GM12878 (cell line): ENCODE results near the gene SIRT3. TPM values are rescaled to one million over a fixed set of nuclear protein-coding genes. Genes with fewer than 3 reads are reported as not detected.

Source experiments
- ATAC-seq: fragments of 200-7000 bp; cut with Tn5 transposase; 3 replicates; pipeline ENCODE4 v1.9.1; 2020; ENCODE audit warnings: mild to moderate bottlenecking, moderate library complexity
- BruUV-seq: library from RNA; stranded (reverse); fragments of 400-500 nt; replicated peaks from 2 replicates; lab custom pipeline; 2021; lab: Mats Ljungman, UMichigan
- CTCF ChIA-PET: fragments of 300-600 bp; sonication (Branson Sonifier 250); formaldehyde crosslinking; extraction: SDS; loops from one replicate; lab custom pipeline; 2021; ENCODE audit warnings: inconsistent platforms; lab: Yijun Ruan, JAX
- POLR2A ChIA-PET: fragments of 350-600 bp; formaldehyde crosslinking; extraction: SDS; loops from one replicate; lab custom pipeline; 2021; ENCODE audit warnings: inconsistent platforms; lab: Charles Lee
- RAD21 ChIA-PET: fragments of 300-600 bp; sonication (Branson Sonifier 250); formaldehyde crosslinking; loops from one replicate; lab custom pipeline; 2023; ENCODE audit warnings: antibody characterized with exemption; ENCODE audit not compliant: unreplicated experiment; lab: Charles Lee
- SMC1A ChIA-PET: fragments of 300-600 bp; sonication (Branson Sonifier 250); formaldehyde crosslinking; loops from one replicate; lab custom pipeline; 2023; ENCODE audit not compliant: unreplicated experiment, uncharacterized antibody; lab: Charles Lee
- DNase-seq: peaks from one replicate; pipeline ENCODE4 v3.0.0-alpha.2; 2011; ENCODE audit warnings: low read depth, low spot score
- FAIRE-seq: peaks from 3 replicates; lab custom pipeline; 2011; peaks lifted over from hg19 to GRCh38; lab: Jason Lieb, UNC
- H2AFZ ChIP-seq: 2 replicates; pipeline ENCODE4 v1.6.0; 2011; ENCODE audit warnings: low read depth, low read length, control low read depth; ENCODE audit not compliant: control insufficient read depth
- H3K27ac ChIP-seq: 2 replicates; pipeline ENCODE4 v1.5.1; 2011; ENCODE audit warnings: control low read depth; ENCODE audit not compliant: control insufficient read depth, insufficient read depth
- H3K27me3 ChIP-seq, 2 experiments: replicated peaks in 1 of 2; 2 replicates each; pipeline versions ENCODE4 v1.6.0 to v1.6.1; 2011; ENCODE audit warnings: low read length in 1 of 2; ENCODE audit not compliant: control insufficient read depth in 2 of 2, insufficient read depth in 2 of 2
- H3K36me3 ChIP-seq, 2 experiments: 2 replicates each; pipeline ENCODE4 v1.5.1; 2011; ENCODE audit warnings: low read length in 1 of 2; ENCODE audit not compliant: control insufficient read depth in 2 of 2, insufficient read depth in 2 of 2
- H3K4me1 ChIP-seq: 2 replicates; pipeline ENCODE4 v1.6.1; 2011; ENCODE audit warnings: mild to moderate bottlenecking, low read length, moderate library complexity, mixed read lengths; ENCODE audit not compliant: control insufficient read depth, insufficient read depth
- H3K4me2 ChIP-seq: 2 replicates; pipeline ENCODE4 v1.6.0; 2011; ENCODE audit warnings: control low read depth; ENCODE audit not compliant: control insufficient read depth, insufficient read depth
- H3K4me3 ChIP-seq: fragments of 200-600 bp; sonication (generic); 2 replicates; pipeline ENCODE4 v1.5.1; 2016
- H3K79me2 ChIP-seq: 2 replicates; pipeline ENCODE4 v1.6.0; 2011; ENCODE audit warnings: low read length; ENCODE audit not compliant: control insufficient read depth, insufficient read depth
- H3K9ac ChIP-seq: 2 replicates; pipeline ENCODE4 v1.8.0; 2011; ENCODE audit warnings: low read length, control low read depth, mixed read lengths; ENCODE audit not compliant: control insufficient read depth, insufficient read depth
- H3K9me3 ChIP-seq: replicated peaks from 3 replicates; pipeline ENCODE4 v1.5.1; 2011; ENCODE audit warnings: mild to moderate bottlenecking, low read length; ENCODE audit not compliant: control insufficient read depth, insufficient read depth
- H4K20me1 ChIP-seq: 2 replicates; pipeline ENCODE4 v1.6.0; 2011; ENCODE audit not compliant: control insufficient read depth, insufficient read depth
- ATF7 ChIP-seq: fragments of 450-650 bp; IDR thresholded peaks from 2 replicates; pipeline ENCODE4 v1.6.1; 2016; ENCODE audit warnings: low read depth, mild to moderate bottlenecking
- IKZF2 ChIP-seq, 2 experiments: fragments of 450-650 bp; IDR thresholded peaks; 2 replicates each; pipeline ENCODE4 v1.6.1; 2017; ENCODE audit warnings: mild to moderate bottlenecking in 2 of 2, moderate library complexity in 2 of 2
- KAT2A ChIP-seq: conservative IDR thresholded peaks from 2 replicates; pipeline ENCODE4 v1.6.1; 2011; ENCODE audit warnings: low read depth, low read length; ENCODE audit not compliant: control insufficient read depth
- MEF2B ChIP-seq: fragments of 450-650 bp; IDR thresholded peaks from 2 replicates; pipeline ENCODE4 v1.6.1; 2018; ENCODE audit warnings: mild to moderate bottlenecking, moderate library complexity; ENCODE audit not compliant: partially characterized antibody, poor library complexity, severe bottlenecking
- MTA2 ChIP-seq: fragments of 450-650 bp; IDR thresholded peaks from 2 replicates; pipeline ENCODE4 v1.6.1; 2016; ENCODE audit warnings: low read depth, mild to moderate bottlenecking, moderate library complexity
- POLR2A ChIP-seq: IDR thresholded peaks from 2 replicates; pipeline ENCODE4 v1.6.1; 2011; ENCODE audit warnings: low read depth, mild to moderate bottlenecking, low read length
- RUNX3 ChIP-seq: IDR thresholded peaks from 2 replicates; pipeline ENCODE4 v1.6.1; 2012; ENCODE audit warnings: low read length, inconsistent platforms
- SMC3 ChIP-seq: IDR thresholded peaks from 2 replicates; pipeline ENCODE4 v1.6.1; 2011; ENCODE audit warnings: low read length, improper control_type of control experiment, borderline replicate concordance
- TCF12 ChIP-seq: IDR thresholded peaks from 2 replicates; pipeline ENCODE4 v1.6.1; 2011; ENCODE audit warnings: low read depth, mild to moderate bottlenecking, low read length
- WGBS: methylation state at CpG from one replicate; pipeline ENCODE4 v1.1.6; 2016; ENCODE audit warnings: low lambda C conversion rate; ENCODE audit not compliant: insufficient replicate concordance, insufficient coverage; ENCODE audit errors: missing lambda C conversion rate; 5-methylcytosine and 5-hydroxymethylcytosine counted together
- in situ Hi-C: fragments of 300-500 bp; cut with MboI; formaldehyde crosslinking; loops from 9 replicates; pipeline ENCODE4 v1.14.3; 2018; ENCODE audit warnings: mixed read lengths
- intact Hi-C: fragments of 100-400 bp; cut with micrococcal nuclease; formaldehyde crosslinking; loops from one replicate; pipeline ENCODE4 v1.14.2; 2022; ENCODE audit not compliant: unreplicated experiment
- polyA plus RNA-seq, 11 experiments: library from polyadenylated mRNA; depleted of rRNA in 4 of 11; unstranded in 6 of 11; stranded (reverse) in 5 of 11; fragments of >200 nt; fragmentation: Nextera tagmentation in 4 of 11; fragmentation: Illumina TruSeq in 1 of 11; extraction: Ambion mirVana in 4 of 11; extraction: Trizol in 1 of 11; gene quantifications; 1 replicate in 1 of 11; 2 replicates in 10 of 11; pipeline versions ENCODE4 v1.2.1 to v1.2.3, GENCODE V29; 2011 to 2016; ENCODE audit warnings: inconsistent platforms in 2 of 11, missing spikeins in 2 of 11, low read depth in 1 of 11
- total RNA-seq, 4 experiments: library from RNA; depleted of rRNA in 3 of 4; stranded (reverse); fragments of >200 nt in 3 of 4; fragmentation: Illumina TruSeq in 1 of 4; extraction: Trizol in 1 of 4; gene quantifications; 2 replicates each; pipeline versions ENCODE4 v1.2.1 to v1.2.3, GENCODE V29; 2013 to 2021
- TF ChIP-seq, protein P1 (sequence below): IDR thresholded peaks from 2 replicates; pipeline ENCODE4 v1.6.1; 2011; ENCODE audit warnings: borderline replicate concordance, low read depth, mild to moderate bottlenecking, moderate library complexity, mixed read lengths, low read length; ENCODE audit not compliant: insufficient read depth; ENCODE audit errors: extremely low read length
- TF ChIP-seq, protein P2 (sequence below): IDR thresholded peaks from 2 replicates; pipeline ENCODE4 v1.6.1; 2012; ENCODE audit warnings: low read depth, low read length, improper control_type of control experiment
- TF ChIP-seq, protein P3 (sequence below): fragments of 450-650 bp; formaldehyde crosslinking; IDR thresholded peaks from 2 replicates; pipeline ENCODE4 v1.5.0; 2022; ENCODE audit warnings: mild to moderate bottlenecking, missing genetic modification characterization

The SIRT3 gene
- total and polyA plus RNA-seq, 10 of the 15 experiments (the other 5 are each of a cell fraction or from before 2014, with no cell fraction given) = 0.90 to 23.2 (median 12.6) TPM

DNA sequence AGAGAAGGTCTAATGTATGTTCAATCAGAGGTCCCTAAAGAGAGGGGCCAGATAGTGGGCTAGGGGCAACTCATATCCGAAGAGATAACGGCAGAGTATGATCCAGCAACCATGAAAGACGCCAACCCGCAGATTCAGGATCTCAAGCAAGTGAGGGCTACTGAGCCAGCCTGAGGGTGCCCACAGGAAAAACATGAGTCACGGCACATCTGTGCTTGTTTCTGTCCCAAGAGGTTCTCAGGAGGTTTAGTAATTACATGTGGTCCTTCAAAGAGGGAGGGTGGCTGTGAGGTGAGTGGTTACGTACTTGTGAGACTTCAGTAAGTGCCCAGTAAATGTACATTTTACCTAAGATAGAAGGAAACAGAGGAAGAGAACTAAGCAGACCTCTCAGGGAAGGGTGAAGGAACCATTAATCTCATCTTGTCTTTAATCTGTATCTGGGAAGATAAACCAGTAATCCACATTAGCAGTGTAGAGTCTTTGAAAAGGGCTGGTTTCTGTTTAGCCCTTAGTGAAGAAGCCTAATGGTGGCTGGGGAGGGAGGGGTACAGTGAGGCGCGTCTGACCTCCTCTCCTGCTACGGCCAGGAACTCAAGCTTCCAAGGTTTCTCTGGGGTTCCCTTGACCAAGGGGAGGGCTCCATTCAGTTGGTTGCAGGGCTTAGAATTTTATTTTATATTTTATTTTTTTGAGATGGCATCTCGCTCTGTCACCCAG, 10.2 kb downstream of the SIRT3 start:
- WGBS = 33% methylated on average over 10 of the region's 10 CpGs
- TF ChIP-seq, protein P1, sequence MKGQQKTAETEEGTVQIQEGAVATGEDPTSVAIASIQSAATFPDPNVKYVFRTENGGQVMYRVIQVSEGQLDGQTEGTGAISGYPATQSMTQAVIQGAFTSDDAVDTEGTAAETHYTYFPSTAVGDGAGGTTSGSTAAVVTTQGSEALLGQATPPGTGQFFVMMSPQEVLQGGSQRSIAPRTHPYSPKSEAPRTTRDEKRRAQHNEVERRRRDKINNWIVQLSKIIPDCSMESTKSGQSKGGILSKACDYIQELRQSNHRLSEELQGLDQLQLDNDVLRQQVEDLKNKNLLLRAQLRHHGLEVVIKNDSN = no peak
- TF ChIP-seq MTA2 (peak; percentile 37; the same call in 1 of the 2 replicates), MEF2B (peak; percentile 61), IKZF2 (IDR thresholded peaks at IDR 0.05) (peak; percentile 33 to 45; a peak in 3 of 4 replicates), RUNX3 (peak; percentile 42; the same call in 1 of the 2 replicates), TCF12 (0 out of 2 replicates have a peak, but pooled peaks have one; percentile 24), POLR2A (peak; percentile 46; the same call in 1 of the 2 replicates), KAT2A (no peak), ATF7 (peak; percentile 41), SMC3 (0 out of 2 replicates have a peak, but pooled peaks have one; percentile 5)
- TF ChIP-seq, protein P2, sequence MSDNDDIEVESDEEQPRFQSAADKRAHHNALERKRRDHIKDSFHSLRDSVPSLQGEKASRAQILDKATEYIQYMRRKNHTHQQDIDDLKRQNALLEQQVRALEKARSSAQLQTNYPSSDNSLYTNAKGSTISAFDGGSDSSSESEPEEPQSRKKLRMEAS = no peak
- TF ChIP-seq, protein P3, sequence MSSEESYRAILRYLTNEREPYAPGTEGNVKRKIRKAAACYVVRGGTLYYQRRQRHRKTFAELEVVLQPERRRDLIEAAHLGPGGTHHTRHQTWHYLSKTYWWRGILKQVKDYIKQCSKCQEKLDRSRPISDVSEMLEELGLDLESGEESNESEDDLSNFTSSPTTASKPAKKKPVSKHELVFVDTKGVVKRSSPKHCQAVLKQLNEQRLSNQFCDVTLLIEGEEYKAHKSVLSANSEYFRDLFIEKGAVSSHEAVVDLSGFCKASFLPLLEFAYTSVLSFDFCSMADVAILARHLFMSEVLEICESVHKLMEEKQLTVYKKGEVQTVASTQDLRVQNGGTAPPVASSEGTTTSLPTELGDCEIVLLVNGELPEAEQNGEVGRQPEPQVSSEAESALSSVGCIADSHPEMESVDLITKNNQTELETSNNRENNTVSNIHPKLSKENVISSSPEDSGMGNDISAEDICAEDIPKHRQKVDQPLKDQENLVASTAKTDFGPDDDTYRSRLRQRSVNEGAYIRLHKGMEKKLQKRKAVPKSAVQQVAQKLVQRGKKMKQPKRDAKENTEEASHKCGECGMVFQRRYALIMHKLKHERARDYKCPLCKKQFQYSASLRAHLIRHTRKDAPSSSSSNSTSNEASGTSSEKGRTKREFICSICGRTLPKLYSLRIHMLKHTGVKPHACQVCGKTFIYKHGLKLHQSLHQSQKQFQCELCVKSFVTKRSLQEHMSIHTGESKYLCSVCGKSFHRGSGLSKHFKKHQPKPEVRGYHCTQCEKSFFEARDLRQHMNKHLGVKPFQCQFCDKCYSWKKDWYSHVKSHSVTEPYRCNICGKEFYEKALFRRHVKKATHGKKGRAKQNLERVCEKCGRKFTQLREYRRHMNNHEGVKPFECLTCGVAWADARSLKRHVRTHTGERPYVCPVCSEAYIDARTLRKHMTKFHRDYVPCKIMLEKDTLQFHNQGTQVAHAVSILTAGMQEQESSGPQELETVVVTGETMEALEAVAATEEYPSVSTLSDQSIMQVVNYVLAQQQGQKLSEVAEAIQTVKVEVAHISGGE (CRISPR knock-in tag) = no peak
- Histone ChIP-seq H3K4me3 (peak overlapping the region; percentile 37; the same call in 1 of the 2 replicates), H3K9ac (peak overlapping the region; percentile 35; the same call in 1 of the 2 replicates), H3K4me2 (peak overlapping the region; percentile 1), H3K4me1 (no peaks in the 10 kb centered on the region), H3K27ac (peak overlapping the region; percentile 7), H4K20me1 (no peaks in the 10 kb centered on the region), H2AFZ (peak overlapping the region; percentile 63), H3K79me2 (no peaks in the 10 kb centered on the region), H3K9me3 (no peaks in the 10 kb centered on the region), H3K36me3 (peaks cover 0 to 3% of the 10 kb centered on the region in 2 experiments; a peak in 2 of 4 replicates), H3K27me3 (no peaks in the 10 kb centered on the region)
- ChIA-PET CTCF (no interaction called here), SMC1A (no interaction called here), RAD21 (interaction anchor here (0.7 kb wide), 1 partner anchor 374 kb away, joined by 3 read pairs; no protein-coding TSS in a partner anchor), POLR2A (interaction anchor here (0.5 kb wide), 1 partner anchor 21 kb away, joined by 5 read pairs; no protein-coding TSS in a partner anchor)
- ATAC-seq = peak; percentile 99
- BruUV-seq = no TSS peak
- peak; percentile 53 for DNase-seq
- intact Hi-C loops = no loop called here
- in situ Hi-C loops = no loop called here
- FAIRE-seq = peak; percentile 79
